CD8-positive, alpha-beta memory T cell (primary cell): Measurements from ENCODE around the gene IQCF2. TPM values are rescaled to one million over a fixed set of nuclear protein-coding genes. Genes with fewer than 3 reads are reported as not detected.

Experiments
- CTCF ChIA-PET: fragments of 350-600 bp; sonication (Branson Sonifier 250); formaldehyde crosslinking; loops from one replicate; lab custom pipeline; 2021; ENCODE audit warnings: antibody characterized with exemption; lab: Charles Lee
- POLR2A ChIA-PET: fragments of 350-600 bp; sonication (Branson Sonifier 250); formaldehyde crosslinking; loops from one replicate; lab custom pipeline; 2021; ENCODE audit warnings: antibody characterized with exemption; lab: Charles Lee
- DNase-seq, 5 donors: peaks; one replicate each; pipeline versions ENCODE4 v3.0.0 to v3.0.0-alpha.2; 2020 to 2022; ENCODE audit warnings: mixed read lengths in 1 of 5
- H3K27ac ChIP-seq: one replicate; pipeline ENCODE4 v1.7.0; 2013; ENCODE audit warnings: low read depth, mild to moderate bottlenecking, low read length, moderate library complexity
- H3K27me3 ChIP-seq: 2 replicates; pipeline ENCODE4 v1.7.0; 2013; ENCODE audit warnings: low read length, mild to moderate bottlenecking; ENCODE audit not compliant: insufficient read depth, poor library complexity, severe bottlenecking
- H3K36me3 ChIP-seq: 2 replicates; pipeline ENCODE4 v1.7.0; 2013; ENCODE audit warnings: mild to moderate bottlenecking, low read length, moderate library complexity; ENCODE audit not compliant: insufficient read depth
- H3K4me1 ChIP-seq: 2 replicates; pipeline ENCODE4 v1.7.0; 2013; ENCODE audit warnings: mild to moderate bottlenecking, low read length, moderate library complexity; ENCODE audit not compliant: insufficient read depth
- H3K4me3 ChIP-seq: 2 replicates; pipeline ENCODE4 v1.7.0; 2013; ENCODE audit warnings: mild to moderate bottlenecking, low read length
- H3K9me3 ChIP-seq: 2 replicates; pipeline ENCODE4 v1.7.0; 2013; ENCODE audit warnings: mild to moderate bottlenecking, low read length
- H3K27ac Mint-ChIP-seq, 8 donors: one replicate each; pipeline ENCODE4 v1.8.0; 2020 to 2021; ENCODE audit warnings: mixed read lengths in 8 of 8, mild to moderate bottlenecking in 6 of 8, inconsistent platforms in 3 of 8, moderate library complexity in 3 of 8
- H3K27me3 Mint-ChIP-seq, 2 donors: one replicate each; pipeline ENCODE4 v1.8.0; 2020 to 2021; ENCODE audit warnings: mixed read lengths in 2 of 2, mild to moderate bottlenecking in 1 of 2, moderate library complexity in 1 of 2
- H3K36me3 Mint-ChIP-seq, 3 donors: one replicate each; pipeline ENCODE4 v1.8.0; 2020 to 2021; ENCODE audit warnings: mixed read lengths in 3 of 3, inconsistent platforms in 1 of 3, mild to moderate bottlenecking in 1 of 3
- H3K4me1 Mint-ChIP-seq, 3 donors: one replicate each; pipeline ENCODE4 v1.8.0; 2020 to 2021; ENCODE audit warnings: mixed read lengths in 3 of 3, inconsistent platforms in 1 of 3, mild to moderate bottlenecking in 1 of 3
- H3K4me3 Mint-ChIP-seq, 7 donors: one replicate each; pipeline ENCODE4 v1.8.0; 2020 to 2021; ENCODE audit warnings: mixed read lengths in 7 of 7, mild to moderate bottlenecking in 6 of 7, moderate library complexity in 4 of 7, inconsistent platforms in 2 of 7
- H3K9me3 Mint-ChIP-seq, 5 donors: one replicate each; pipeline ENCODE4 v1.8.0; 2020 to 2022; ENCODE audit warnings: mixed read lengths in 5 of 5, mild to moderate bottlenecking in 3 of 5, moderate library complexity in 2 of 5, inconsistent platforms in 1 of 5
- polyA plus RNA-seq: library from polyadenylated mRNA; unstranded; fragments of 300-500 nt; fragmentation: Illumina TruSeq; gene quantifications from one replicate; pipeline ENCODE4 v1.2.3, GENCODE V29; 2021
- total RNA-seq, 2 experiments: library from RNA; stranded (reverse); gene quantifications; one replicate each; pipeline ENCODE4 v1.2.3, GENCODE V29; 2021

The IQCF2 gene
- total and polyA plus RNA-seq, 3 experiments from 2014 or later, result not detected

DNA sequence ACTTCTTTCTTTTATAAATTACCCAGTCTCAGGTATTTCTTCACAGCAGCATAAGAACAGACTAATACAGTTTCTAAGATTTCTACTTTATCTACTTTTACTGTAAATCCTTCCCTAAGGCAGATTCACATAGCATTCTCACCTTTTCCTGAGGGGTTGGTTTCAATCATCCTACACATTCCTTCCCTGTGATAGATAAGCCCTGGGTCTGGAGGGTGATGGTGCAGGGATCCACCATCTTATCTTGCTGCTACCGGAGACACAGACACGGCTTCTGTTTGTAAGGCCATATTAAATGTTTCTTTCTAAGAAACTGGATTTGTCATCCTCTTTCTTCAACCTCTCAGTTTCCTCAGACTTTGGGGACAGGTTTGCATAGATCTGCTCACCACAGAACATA, 7.9 kb downstream of the IQCF2 start:
- POLR2A ChIA-PET, result no interaction called here
- Mint-ChIP-seq H3K27ac (no peak overlapping the region), H3K9me3 (no peaks in the 10 kb centered on the region), H3K36me3 (peaks cover 0 to 2% (median 0%) of the 10 kb centered on the region in 3 donors), H3K27me3 (peaks cover under 1 to 34% of the 10 kb centered on the region in 2 donors), H3K4me1 (no peaks in the 10 kb centered on the region), H3K4me3 (no peak overlapping the region)
- H3K4me3 ChIP-seq, result no peak overlapping the region
- no peak overlapping the region for H3K27ac ChIP-seq
- H3K4me1 ChIP-seq, result no peaks in the 10 kb centered on the region
- no peak for DNase-seq
- H3K27me3 ChIP-seq, result no peaks in the 10 kb centered on the region
- CTCF ChIA-PET, result no interaction called here
- H3K36me3 ChIP-seq, result no peaks in the 10 kb centered on the region
- H3K9me3 ChIP-seq, result no peaks in the 10 kb centered on the region

DNA sequence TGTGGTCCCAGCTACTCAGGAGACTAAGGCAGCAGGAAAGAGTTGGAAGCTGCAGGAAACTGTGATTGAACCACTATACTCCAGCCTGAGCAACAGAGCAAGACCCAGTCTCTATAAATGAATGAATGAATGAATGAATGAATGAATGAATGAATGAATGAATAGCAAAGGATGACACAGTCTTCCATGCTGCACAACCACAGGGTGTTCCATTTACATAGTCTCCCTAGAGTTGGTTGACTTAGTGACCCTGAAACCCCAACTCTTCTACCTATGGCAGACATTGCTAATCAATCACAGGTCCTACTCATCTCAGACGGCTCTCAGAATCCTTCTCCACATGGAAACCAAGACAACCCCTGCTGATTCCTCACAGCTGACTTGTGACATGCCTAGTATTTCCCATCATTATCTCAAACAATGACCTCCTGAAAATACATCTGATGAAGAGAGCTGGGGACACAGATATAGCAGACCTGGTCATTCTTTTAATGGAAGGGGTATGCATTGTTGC, 11.9 kb downstream of the IQCF2 start:
- Histone ChIP-seq H3K9me3 (no peaks in the 10 kb centered on the region), H3K27me3 (no peaks in the 10 kb centered on the region), H3K4me1 (no peaks in the 10 kb centered on the region), H3K36me3 (no peaks in the 10 kb centered on the region), H3K4me3 (no peak overlapping the region), H3K27ac (no peak overlapping the region)
- Mint-ChIP-seq H3K36me3 (peaks cover 0 to 4% (median 0%) of the 10 kb centered on the region in 3 donors), H3K27me3 (peaks cover 1 to 36% of the 10 kb centered on the region in 2 donors), H3K27ac (no peak overlapping the region), H3K9me3 (no peaks in the 10 kb centered on the region), H3K4me3 (no peak overlapping the region), H3K4me1 (no peaks in the 10 kb centered on the region)
- POLR2A ChIA-PET, result no interaction called here
- no peak for DNase-seq
- CTCF ChIA-PET, result interaction anchor here (1.2 kb wide), 1 partner anchor 372 kb away, joined by 3 read pairs; no protein-coding TSS in a partner anchor

GRCh38 chr3:51873876-51874275, 12.5 kb downstream of the IQCF2 start:
- no peaks in the 10 kb centered on the region for H3K36me3 ChIP-seq
- no peaks in the 10 kb centered on the region for H3K9me3 ChIP-seq
- no peaks in the 10 kb centered on the region for H3K27me3 ChIP-seq
- Mint-ChIP-seq H3K4me1 (no peaks in the 10 kb centered on the region), H3K27me3 (peaks cover 2 to 37% of the 10 kb centered on the region in 2 donors), H3K4me3 (no peak overlapping the region), H3K9me3 (no peaks in the 10 kb centered on the region), H3K36me3 (peaks cover 0 to 4% (median 0%) of the 10 kb centered on the region in 3 donors), H3K27ac (no peak overlapping the region)
- no peak overlapping the region for H3K4me3 ChIP-seq
- CTCF ChIA-PET, result interaction anchor here (1.2 kb wide), 1 partner anchor 372 kb away, joined by 3 read pairs; no protein-coding TSS in a partner anchor
- DNase-seq, result no peak
- no peak overlapping the region for H3K27ac ChIP-seq
- H3K4me1 ChIP-seq, result no peaks in the 10 kb centered on the region
- POLR2A ChIA-PET, result no interaction called here

DNA sequence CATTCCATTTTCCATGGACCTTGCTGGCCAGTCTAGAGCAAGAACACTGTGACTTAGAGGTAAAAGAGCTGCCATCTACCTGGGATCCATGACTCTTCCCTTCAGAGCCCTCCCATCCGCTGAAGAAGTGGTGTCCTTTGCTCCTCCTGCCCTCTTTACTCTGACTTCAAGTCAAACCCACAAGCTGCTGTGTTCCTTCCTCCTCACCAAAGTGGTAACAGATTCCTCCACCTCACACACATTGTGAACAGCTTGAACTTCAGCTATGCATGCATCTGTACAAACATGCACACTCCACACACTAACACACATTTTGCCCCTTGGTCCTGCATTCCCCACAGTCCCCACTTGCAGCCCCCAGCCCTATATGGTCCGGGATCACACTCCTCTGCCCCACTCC, 13.0 kb downstream of the IQCF2 start:
- Histone ChIP-seq H3K4me3 (no peak overlapping the region), H3K4me1 (no peaks in the 10 kb centered on the region), H3K27ac (no peak overlapping the region), H3K9me3 (no peaks in the 10 kb centered on the region), H3K27me3 (no peaks in the 10 kb centered on the region), H3K36me3 (no peaks in the 10 kb centered on the region)
- Mint-ChIP-seq H3K4me3 (no peak overlapping the region), H3K9me3 (no peaks in the 10 kb centered on the region), H3K27me3 (peaks cover 2 to 33% of the 10 kb centered on the region in 2 donors), H3K36me3 (peaks cover 0 to 4% (median 0%) of the 10 kb centered on the region in 3 donors), H3K27ac (peak overlapping the region in 2 of 8 donors; percentile 6 to 72), H3K4me1 (no peaks in the 10 kb centered on the region)
- no peak for DNase-seq
- POLR2A ChIA-PET, result no interaction called here
- CTCF ChIA-PET, result interaction anchor here (1.2 kb wide), 1 partner anchor 373 kb away, joined by 3 read pairs; no protein-coding TSS in a partner anchor

DNA sequence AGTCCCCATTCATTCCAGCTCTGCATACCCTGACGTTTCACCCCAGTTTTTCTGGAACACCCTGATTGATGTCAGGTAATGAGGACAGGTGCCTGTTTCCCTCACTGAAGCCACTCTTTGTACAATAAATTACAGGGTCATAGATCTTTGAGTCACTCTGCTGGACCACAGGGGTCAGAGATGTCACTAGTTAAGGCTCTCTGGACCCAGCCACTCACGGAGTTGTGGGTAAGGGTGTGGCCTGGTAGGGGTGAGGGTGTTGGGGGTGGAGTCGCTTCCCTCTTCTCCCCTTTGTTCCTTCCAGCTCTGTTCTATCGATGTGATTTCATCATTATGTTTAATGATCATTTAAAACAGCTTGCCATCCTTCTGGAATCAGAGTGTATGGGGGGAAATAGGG, 13.5 kb downstream of the IQCF2 start:
- Histone ChIP-seq H3K27ac (no peak overlapping the region), H3K9me3 (no peaks in the 10 kb centered on the region), H3K4me3 (no peak overlapping the region), H3K36me3 (no peaks in the 10 kb centered on the region), H3K27me3 (no peaks in the 10 kb centered on the region), H3K4me1 (no peaks in the 10 kb centered on the region)
- H3K27me3 Mint-ChIP-seq, result peaks cover 2 to 34% of the 10 kb centered on the region in 2 donors
- no peak for DNase-seq
- ChIA-PET CTCF (no interaction called here), POLR2A (no interaction called here)
- no peaks in the 10 kb centered on the region for H3K4me1 Mint-ChIP-seq
- H3K9me3 Mint-ChIP-seq, result no peaks in the 10 kb centered on the region
- peak overlapping the region in 1 of 8 donors; percentile 72 for H3K27ac Mint-ChIP-seq
- no peak overlapping the region for H3K4me3 Mint-ChIP-seq
- peaks cover 0 to 4% (median 0%) of the 10 kb centered on the region in 3 donors for H3K36me3 Mint-ChIP-seq

DNA sequence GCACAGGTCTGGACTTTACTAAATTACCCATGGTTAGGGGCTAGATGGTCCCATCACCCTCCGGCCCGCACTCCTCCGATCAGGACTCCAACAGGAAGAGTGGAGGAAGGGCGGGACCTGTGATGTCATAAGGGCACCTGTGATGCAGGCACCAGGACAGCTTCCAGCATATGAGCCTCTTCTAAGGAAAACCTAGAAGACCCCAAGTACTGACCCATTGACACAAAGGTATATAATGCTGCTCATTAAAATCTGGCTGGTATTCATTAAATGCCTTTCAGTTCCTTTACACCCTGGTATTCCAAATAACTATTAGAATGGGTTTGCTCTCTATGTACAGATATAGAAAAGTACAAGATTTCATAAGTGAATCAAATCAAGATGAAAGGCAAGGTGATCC, 14.1 kb downstream of the IQCF2 start, which contains the start of gene IQCF5:
IQCF5 (minus strand) TSS at position 101 of the 400 bp plus-strand sequence; CDS start at position 31, 70 bp downstream.
- Mint-ChIP-seq H3K9me3 (peaks cover 0 to 3% (median 0%) of the 10 kb centered on the region in 5 donors), H3K4me3 (no peak within 1 kb of the TSS), H3K27ac (peak within 1 kb of the TSS in 2 of 8 donors; percentile 6 to 72), H3K4me1 (no peaks in the 10 kb centered on the region), H3K27me3 (peaks cover 2 to 37% of the 10 kb centered on the region in 2 donors), H3K36me3 (peaks cover 0 to 4% (median 3%) of the 10 kb centered on the region in 3 donors)
- Histone ChIP-seq H3K4me1 (no peaks in the 10 kb centered on the region), H3K4me3 (no peak within 1 kb of the TSS), H3K36me3 (no peaks in the 10 kb centered on the region), H3K9me3 (no peaks in the 10 kb centered on the region), H3K27me3 (no peaks in the 10 kb centered on the region), H3K27ac (no peak within 1 kb of the TSS)
- POLR2A ChIA-PET, result no interaction called here
- DNase-seq, result no peak
- CTCF ChIA-PET, result no interaction called here

DNA sequence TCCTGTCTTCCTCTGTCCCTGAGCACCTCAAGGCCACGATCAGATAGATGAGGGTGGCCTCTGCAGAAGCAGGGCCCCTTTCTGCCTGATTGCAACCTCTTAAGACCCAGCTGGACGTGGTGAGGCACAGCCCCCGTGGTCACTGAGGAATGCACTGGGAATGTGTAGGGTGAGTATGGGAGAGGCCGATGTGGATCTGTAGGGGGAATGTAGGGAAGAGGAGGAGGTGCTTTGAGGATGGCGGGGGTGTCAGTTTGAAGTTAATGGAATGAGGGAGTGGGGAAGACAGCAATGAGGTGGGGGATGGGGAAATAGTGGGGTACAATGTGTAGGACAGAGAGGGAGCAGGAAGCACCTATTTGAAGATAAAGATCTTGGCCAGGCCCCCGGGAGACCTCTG, 14.8 kb downstream of the IQCF2 start:
- Histone ChIP-seq H3K4me1 (no peaks in the 10 kb centered on the region), H3K27me3 (no peaks in the 10 kb centered on the region), H3K27ac (no peak overlapping the region), H3K9me3 (no peaks in the 10 kb centered on the region), H3K36me3 (no peaks in the 10 kb centered on the region), H3K4me3 (no peak overlapping the region)
- H3K36me3 Mint-ChIP-seq, result peaks cover 0 to 4% (median 3%) of the 10 kb centered on the region in 3 donors
- H3K4me3 Mint-ChIP-seq, result no peak overlapping the region
- POLR2A ChIA-PET, result no interaction called here
- no peak overlapping the region for H3K27ac Mint-ChIP-seq
- peaks cover 0 to 3% (median 0%) of the 10 kb centered on the region in 5 donors for H3K9me3 Mint-ChIP-seq
- peaks cover 2 to 32% of the 10 kb centered on the region in 2 donors for H3K27me3 Mint-ChIP-seq
- CTCF ChIA-PET, result no interaction called here
- H3K4me1 Mint-ChIP-seq, result no peaks in the 10 kb centered on the region
- no peak for DNase-seq

GRCh38 chr3:51879937-51880336, 18.5 kb downstream of the IQCF2 start:
- Histone ChIP-seq H3K27me3 (no peaks in the 10 kb centered on the region), H3K4me3 (no peak overlapping the region), H3K9me3 (no peaks in the 10 kb centered on the region), H3K4me1 (no peaks in the 10 kb centered on the region), H3K27ac (no peak overlapping the region), H3K36me3 (no peaks in the 10 kb centered on the region)
- Mint-ChIP-seq H3K4me1 (no peaks in the 10 kb centered on the region), H3K4me3 (no peak overlapping the region), H3K9me3 (peaks cover 0 to 3% (median 0%) of the 10 kb centered on the region in 5 donors), H3K27ac (no peak overlapping the region), H3K36me3 (peaks cover 0 to 4% (median 3%) of the 10 kb centered on the region in 3 donors), H3K27me3 (peaks cover 6 to 42% of the 10 kb centered on the region in 2 donors)
- CTCF ChIA-PET, result no interaction called here
- POLR2A ChIA-PET, result no interaction called here
- DNase-seq, result no peak
